Colonic mucosa (tissue), 4 donors: ENCODE results near the gene CYP46A1. TPM values are rescaled to one million over a fixed set of nuclear protein-coding genes. Genes with fewer than 3 reads are reported as not detected.

Source experiments
- DNase-seq: peaks from one replicate; pipeline ENCODE4 v3.0.0-alpha.2; 2020
- H3K27ac ChIP-seq: fragments of 200-600 bp; one replicate; pipeline ENCODE4 v1.8.0; 2021
- H3K27me3 ChIP-seq: fragments of 200-600 bp; one replicate; pipeline ENCODE4 v1.8.0; 2021
- H3K36me3 ChIP-seq: fragments of 200-600 bp; one replicate; pipeline ENCODE4 v1.8.0; 2021
- H3K4me1 ChIP-seq: fragments of 200-600 bp; one replicate; pipeline ENCODE4 v1.8.0; 2021; ENCODE audit warnings: mild to moderate bottlenecking
- H3K4me3 ChIP-seq: fragments of 200-600 bp; one replicate; pipeline ENCODE4 v1.8.0; 2021
- H3K9ac ChIP-seq, 2 donors: one replicate each; pipeline ENCODE4 v1.7.0; 2013; ENCODE audit warnings: control low read depth in 2 of 2, low read depth in 2 of 2, low read length in 2 of 2
- H3K9me3 ChIP-seq: fragments of 200-600 bp; one replicate; pipeline ENCODE4 v1.8.0; 2021
- intact Hi-C: fragments of 100-400 bp; cut with DNase I; formaldehyde crosslinking; loops from one replicate; pipeline ENCODE4 v1.14.1; 2022
- total RNA-seq, 2 donors: library from RNA; stranded (reverse); fragmentation: NEBNext Ultra II Directional in 1 of 2; extraction: Animal tissue kit (Norgen Biotek cat#: 25700) in 1 of 2; gene quantifications; one replicate each; pipeline ENCODE4 v1.2.1, GENCODE V29; 2021
- TF ChIP-seq, protein P1 (sequence below): fragments of 200-600 bp; IDR thresholded peaks from one replicate; pipeline ENCODE4 v1.8.0; 2022; ENCODE audit warnings: antibody characterized with exemption, mild to moderate bottlenecking
- donor health status: healthy.
- donor health status: DM: no; HTN: no; CAD: no.
- donor health status: DM: no; HTN: no; CAD: no.

The CYP46A1 gene
- total RNA-seq, 2 donors from 2014 or later, result 0.05 to 0.25 TPM

GRCh38 chr14:99664058-99664936 is 19.8 kb upstream of the CYP46A1 start:
- H3K4me3 ChIP-seq, result no peak overlapping the region
- no peaks in the 10 kb centered on the region for H3K36me3 ChIP-seq
- no peak overlapping the region for H3K27ac ChIP-seq
- TF ChIP-seq, protein P1, sequence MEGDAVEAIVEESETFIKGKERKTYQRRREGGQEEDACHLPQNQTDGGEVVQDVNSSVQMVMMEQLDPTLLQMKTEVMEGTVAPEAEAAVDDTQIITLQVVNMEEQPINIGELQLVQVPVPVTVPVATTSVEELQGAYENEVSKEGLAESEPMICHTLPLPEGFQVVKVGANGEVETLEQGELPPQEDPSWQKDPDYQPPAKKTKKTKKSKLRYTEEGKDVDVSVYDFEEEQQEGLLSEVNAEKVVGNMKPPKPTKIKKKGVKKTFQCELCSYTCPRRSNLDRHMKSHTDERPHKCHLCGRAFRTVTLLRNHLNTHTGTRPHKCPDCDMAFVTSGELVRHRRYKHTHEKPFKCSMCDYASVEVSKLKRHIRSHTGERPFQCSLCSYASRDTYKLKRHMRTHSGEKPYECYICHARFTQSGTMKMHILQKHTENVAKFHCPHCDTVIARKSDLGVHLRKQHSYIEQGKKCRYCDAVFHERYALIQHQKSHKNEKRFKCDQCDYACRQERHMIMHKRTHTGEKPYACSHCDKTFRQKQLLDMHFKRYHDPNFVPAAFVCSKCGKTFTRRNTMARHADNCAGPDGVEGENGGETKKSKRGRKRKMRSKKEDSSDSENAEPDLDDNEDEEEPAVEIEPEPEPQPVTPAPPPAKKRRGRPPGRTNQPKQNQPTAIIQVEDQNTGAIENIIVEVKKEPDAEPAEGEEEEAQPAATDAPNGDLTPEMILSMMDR, result no peak
- no peaks in the 10 kb centered on the region for H3K4me1 ChIP-seq
- H3K9me3 ChIP-seq, result no peaks in the 10 kb centered on the region
- intact Hi-C loops, result no loop called here
- H3K27me3 ChIP-seq, result peaks cover 9% of the 10 kb centered on the region
- no peak overlapping the region for H3K9ac ChIP-seq
- DNase-seq, result no peak

DNA sequence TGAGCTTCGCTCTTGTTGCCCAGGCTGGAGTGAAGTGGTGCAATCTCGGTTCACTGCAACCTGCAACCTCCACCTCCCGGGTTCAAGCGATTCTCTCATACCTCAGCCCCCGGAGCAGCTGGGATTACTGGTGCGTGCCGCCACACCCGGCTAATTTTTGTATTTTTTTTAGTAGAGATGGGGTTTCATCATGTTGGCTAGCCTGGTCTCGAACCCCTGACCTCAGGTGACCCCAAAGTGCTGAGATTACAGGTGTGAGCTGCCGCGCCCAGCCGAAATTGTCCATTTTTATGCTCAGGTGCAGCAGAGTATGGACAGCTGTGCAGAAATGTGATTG is 19.2 kb upstream of the CYP46A1 start:
- no peaks in the 10 kb centered on the region for H3K4me1 ChIP-seq
- H3K36me3 ChIP-seq, result no peaks in the 10 kb centered on the region
- no peak overlapping the region for H3K9ac ChIP-seq
- H3K27ac ChIP-seq, result no peak overlapping the region
- H3K4me3 ChIP-seq, result no peak overlapping the region
- no peaks in the 10 kb centered on the region for H3K9me3 ChIP-seq
- intact Hi-C loops, result no loop called here
- peaks cover 5% of the 10 kb centered on the region for H3K27me3 ChIP-seq
- TF ChIP-seq, protein P1, result no peak
- DNase-seq, result no peak

- intact Hi-C loops, result no loop called here
- no peaks in the 10 kb centered on the region for H3K36me3 ChIP-seq
- no peak overlapping the region for H3K27ac ChIP-seq
- TF ChIP-seq, protein P1, result no peak
- no peak overlapping the region for H3K9ac ChIP-seq
- no peak overlapping the region for H3K4me3 ChIP-seq
- DNase-seq, result no peak
- no peaks in the 10 kb centered on the region for H3K27me3 ChIP-seq
- H3K4me1 ChIP-seq, result no peaks in the 10 kb centered on the region
- H3K9me3 ChIP-seq, result no peaks in the 10 kb centered on the region
Observed at GRCh38 chr14:99666533-99666932, 17.6 kb upstream of the CYP46A1 start.

- H3K36me3 ChIP-seq, result no peaks in the 10 kb centered on the region
Observed at GRCh38 chr14:99667045-99667444, 17.1 kb upstream of the CYP46A1 start.

DNA sequence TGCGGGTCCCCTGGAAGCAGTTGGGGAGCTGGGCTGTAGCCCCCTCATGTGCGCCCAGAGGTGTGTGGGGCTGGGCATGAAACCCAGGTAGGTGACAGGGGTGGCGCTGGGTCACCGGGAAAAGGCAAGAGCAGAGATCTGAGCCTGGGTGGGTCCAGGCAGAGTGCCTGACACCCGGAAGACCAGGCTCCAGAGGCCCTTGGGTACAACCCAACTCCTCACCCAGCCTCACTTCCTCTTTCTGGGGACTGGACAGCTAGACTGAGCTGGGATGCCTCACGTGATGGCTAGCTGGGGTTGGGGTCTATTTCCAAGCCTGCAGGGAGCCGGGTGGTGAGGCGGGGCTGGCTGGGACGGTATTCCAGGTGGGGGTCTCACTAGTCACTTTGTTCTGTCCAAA is 16.3 kb upstream of the CYP46A1 start:
- Histone ChIP-seq H3K4me3 (no peak overlapping the region), H3K9ac (no peak overlapping the region), H3K9me3 (no peaks in the 10 kb centered on the region), H3K27ac (no peak overlapping the region), H3K4me1 (no peaks in the 10 kb centered on the region), H3K36me3 (no peaks in the 10 kb centered on the region), H3K27me3 (no peaks in the 10 kb centered on the region)
- intact Hi-C loops, result no loop called here
- TF ChIP-seq, protein P1, result no peak
- DNase-seq, result no peak

More at GRCh38 chr14:99667045-99667444, 17.1 kb upstream of the CYP46A1 start:
- DNase-seq, result no peak
- Histone ChIP-seq H3K27me3 (no peaks in the 10 kb centered on the region), H3K27ac (no peak overlapping the region), H3K4me1 (no peaks in the 10 kb centered on the region), H3K9me3 (no peaks in the 10 kb centered on the region), H3K9ac (no peak overlapping the region), H3K4me3 (no peak overlapping the region)
- intact Hi-C loops, result no loop called here
- TF ChIP-seq, protein P1, result no peak
